H1 (cell line): ENCODE results near the gene GMPR2. TPM values are rescaled to one million over a fixed set of nuclear protein-coding genes. Genes with fewer than 3 reads are reported as not detected.

ENCODE experiments used
- CTCF ChIA-PET: fragments of 300-600 bp; sonication (Branson Sonifier 250); formaldehyde crosslinking; loops from one replicate; lab custom pipeline; 2021; ENCODE audit not compliant: partially characterized antibody; lab: Charles Lee
- POLR2A ChIA-PET: fragments of 300-600 bp; sonication (Branson Sonifier 250); formaldehyde crosslinking; loops from one replicate; lab custom pipeline; 2021; ENCODE audit warnings: inconsistent platforms; ENCODE audit not compliant: partially characterized antibody; lab: Charles Lee
- DNase-seq, 2 experiments: peaks; one replicate each; pipeline versions ENCODE4 v3.0.0 to v3.0.0-alpha.2; 2010 to 2022; ENCODE audit warnings: low spot score in 2 of 2, low read depth in 1 of 2, mixed read lengths in 1 of 2
- FAIRE-seq: peaks from 2 replicates; lab custom pipeline; 2011; peaks lifted over from hg19 to GRCh38; lab: Jason Lieb, UNC
- H2AFZ ChIP-seq: 2 replicates; pipeline ENCODE4 v1.8.1; 2012; ENCODE audit warnings: low read length, inconsistent platforms
- H2AK5ac ChIP-seq: 2 replicates; pipeline ENCODE4 v1.6.1; 2013; ENCODE audit warnings: low read depth, low read length
- H2BK120ac ChIP-seq: replicated peaks from 2 replicates; pipeline ENCODE3; 2013; ENCODE audit warnings: low read depth, low read length, inconsistent platforms
- H2BK12ac ChIP-seq: 2 replicates; pipeline ENCODE4 v1.6.1; 2013; ENCODE audit warnings: low read depth, low read length
- H2BK15ac ChIP-seq: 2 replicates; pipeline ENCODE4 v1.6.1; 2013; ENCODE audit warnings: low read length
- H2BK20ac ChIP-seq: 2 replicates; pipeline ENCODE4 v1.6.1; 2013; ENCODE audit warnings: low read length
- H2BK5ac ChIP-seq: 2 replicates; pipeline ENCODE4 v1.6.1; 2013; ENCODE audit warnings: low read depth, low read length
- H3K14ac ChIP-seq: 2 replicates; pipeline ENCODE4 v1.6.1; 2013; ENCODE audit warnings: inconsistent platforms; ENCODE audit not compliant: insufficient read length
- H3K18ac ChIP-seq: 2 replicates; pipeline ENCODE4 v1.6.1; 2013; ENCODE audit warnings: low read length; ENCODE audit errors: extremely low read depth
- H3K23ac ChIP-seq: 2 replicates; pipeline ENCODE4 v1.6.1; 2013; ENCODE audit warnings: inconsistent platforms; ENCODE audit not compliant: insufficient read length
- H3K23me2 ChIP-seq: 2 replicates; pipeline ENCODE4 v1.6.1; 2013; ENCODE audit warnings: low read depth, low read length
- H3K27ac ChIP-seq: 2 replicates; pipeline ENCODE4 v1.6.1; 2011; ENCODE audit warnings: low read depth, low read length, inconsistent platforms
- H3K27me3 ChIP-seq, 4 experiments: replicated peaks in 1 of 4; 1 replicate in 1 of 4; 2 replicates in 3 of 4; pipeline versions ENCODE4 v1.6.1 to v1.8.1; 2011 to 2013; ENCODE audit warnings: low read length in 3 of 4, mild to moderate bottlenecking in 3 of 4, inconsistent platforms in 2 of 4, mixed read lengths in 2 of 4, moderate library complexity in 1 of 4; ENCODE audit not compliant: control insufficient read depth in 3 of 4, insufficient read depth in 3 of 4; ENCODE audit errors: extremely low read depth in 1 of 4
- H3K36me3 ChIP-seq, 4 experiments: 2 replicates each; pipeline versions ENCODE4 v1.6.1 to v1.8.1; 2011 to 2013; ENCODE audit warnings: mild to moderate bottlenecking in 4 of 4, low read length in 3 of 4, moderate library complexity in 2 of 4, control low read depth in 1 of 4, inconsistent platforms in 1 of 4; ENCODE audit not compliant: insufficient read depth in 4 of 4, control insufficient read depth in 2 of 4
- H3K4ac ChIP-seq: replicated peaks from 2 replicates; pipeline ENCODE3; 2013; ENCODE audit warnings: low read length, low read depth, mixed read lengths, inconsistent platforms; ENCODE audit not compliant: insufficient read length
- H3K4me1 ChIP-seq, 4 experiments: replicated peaks in 1 of 4; 1 replicate in 1 of 4; 2 replicates in 3 of 4; pipeline versions ENCODE4 v1.6.1 to v1.8.1; 2011 to 2013; ENCODE audit warnings: low read length in 3 of 4, inconsistent platforms in 2 of 4, mixed read lengths in 1 of 4; ENCODE audit not compliant: insufficient read depth in 4 of 4, control insufficient read depth in 3 of 4
- H3K4me2 ChIP-seq, 2 experiments: 2 replicates each; pipeline versions ENCODE4 v1.6.1 to v1.8.1; 2011 to 2013; ENCODE audit warnings: low read depth in 2 of 2, low read length in 2 of 2, control low read depth in 1 of 2, inconsistent platforms in 1 of 2, mild to moderate bottlenecking in 1 of 2; ENCODE audit not compliant: insufficient read depth in 1 of 2
- H3K4me3 ChIP-seq, 4 experiments: fragments of 200-600, 300-600 bp in 1 of 4; sonication (generic), shearing (Covaris generic), sonication (Bioruptor Twin) in 1 of 4; 2 replicates each; pipeline versions ENCODE4 v1.5.1 to v1.8.1; 2011 to 2016; ENCODE audit warnings: low read length in 4 of 4, low read depth in 3 of 4, control low read depth in 2 of 4, inconsistent platforms in 2 of 4, mild to moderate bottlenecking in 2 of 4, mixed read lengths in 1 of 4, moderate library complexity in 1 of 4; ENCODE audit not compliant: insufficient read depth in 2 of 4; ENCODE audit errors: extremely low read depth in 1 of 4
- H3K56ac ChIP-seq: replicated peaks from 2 replicates; pipeline ENCODE3; 2013; ENCODE audit warnings: low read depth, mild to moderate bottlenecking, mixed read lengths, low read length, inconsistent platforms; ENCODE audit not compliant: insufficient read length
- H3K79me1 ChIP-seq: 2 replicates; pipeline ENCODE4 v1.6.1; 2013; ENCODE audit warnings: low read depth, low read length, control low read depth
- H3K79me2 ChIP-seq, 2 experiments: 2 replicates each; pipeline versions ENCODE4 v1.6.1 to v1.8.1; 2012 to 2013; ENCODE audit warnings: low read length in 2 of 2, mild to moderate bottlenecking in 2 of 2, inconsistent platforms in 1 of 2; ENCODE audit not compliant: insufficient read depth in 2 of 2, control insufficient read depth in 1 of 2
- H3K9ac ChIP-seq, 4 experiments: replicated peaks in 1 of 4; 1 replicate in 1 of 4; 2 replicates in 3 of 4; pipeline versions ENCODE4 v1.6.1 to v1.8.1; 2011 to 2013; ENCODE audit warnings: low read depth in 3 of 4, low read length in 3 of 4, control low read depth in 2 of 4, mild to moderate bottlenecking in 2 of 4, moderate library complexity in 2 of 4, inconsistent platforms in 1 of 4; ENCODE audit errors: extremely low read depth in 1 of 4
- H3K9me3 ChIP-seq, 2 experiments: 2 replicates each; pipeline versions ENCODE4 v1.6.1 to v1.8.1; 2012 to 2013; ENCODE audit warnings: mild to moderate bottlenecking in 2 of 2, moderate library complexity in 2 of 2, control low read depth in 1 of 2, inconsistent platforms in 1 of 2, low read depth in 1 of 2, low read length in 1 of 2, mixed read lengths in 1 of 2; ENCODE audit not compliant: insufficient read depth in 2 of 2
- H4K20me1 ChIP-seq, 2 experiments: replicated peaks in 1 of 2; 2 replicates each; pipeline versions ENCODE3 to v1.8.1; 2011 to 2013; ENCODE audit warnings: inconsistent platforms in 2 of 2, low read length in 2 of 2, mild to moderate bottlenecking in 1 of 2; ENCODE audit not compliant: insufficient read depth in 2 of 2, control insufficient read depth in 1 of 2
- H4K5ac ChIP-seq: 2 replicates; pipeline ENCODE4 v1.6.1; 2013; ENCODE audit warnings: low read length, low read depth, mixed read lengths, inconsistent platforms; ENCODE audit not compliant: insufficient read length
- H4K8ac ChIP-seq: 2 replicates; pipeline ENCODE4 v1.8.0; 2013; ENCODE audit warnings: mild to moderate bottlenecking, moderate library complexity, low read length, inconsistent platforms; ENCODE audit not compliant: insufficient read depth; ENCODE audit errors: extremely low read depth
- H4K91ac ChIP-seq: replicated peaks from 2 replicates; pipeline ENCODE3; 2013; ENCODE audit warnings: low read length, mixed read lengths, inconsistent platforms; ENCODE audit not compliant: insufficient read length
- CBX8 ChIP-seq: fragments of 300-800, 300-1000 bp; sonication (generic); IDR thresholded peaks from 2 replicates; pipeline ENCODE4 v1.7.1; 2016; ENCODE audit warnings: low read depth, low read length, borderline replicate concordance
- POLR2A ChIP-seq, 2 experiments: IDR thresholded peaks; 1 replicate in 1 of 2; 2 replicates in 1 of 2; pipeline ENCODE4 v1.6.1; 2011; ENCODE audit warnings: low read depth in 2 of 2, low read length in 2 of 2, mild to moderate bottlenecking in 2 of 2; ENCODE audit errors: control extremely low read depth in 1 of 2
- WGBS, 2 experiments: shearing (Covaris generic) in 1 of 2; methylation state at CpG; one replicate each; pipeline versions ENCODE4 v1.1.6 to v1.1.7; 2013 to 2015; ENCODE audit warnings: low lambda C conversion rate in 2 of 2, mixed read lengths in 2 of 2, inconsistent platforms in 1 of 2, low coverage in 1 of 2, missing lambda C conversion rate in 1 of 2; ENCODE audit not compliant: insufficient replicate concordance in 2 of 2, insufficient coverage in 1 of 2, insufficient read length in 1 of 2; ENCODE audit errors: extremely low coverage in 1 of 2, missing lambda C conversion rate in 1 of 2; 5-methylcytosine and 5-hydroxymethylcytosine counted together
- polyA plus RNA-seq, 7 experiments: library from polyadenylated mRNA; depleted of rRNA in 3 of 7; stranded (reverse) in 5 of 7; unstranded in 2 of 7; fragments of >200 nt in 5 of 7; fragments of 200-250 nt in 2 of 7; gene quantifications; 1 replicate in 5 of 7; 2 replicates in 1 of 7; 4 replicates in 1 of 7; pipeline versions ENCODE4 v1.2.1 to v1.2.3, GENCODE V29; 2011 to 2013; ENCODE audit warnings: missing spikeins in 2 of 7, mixed read lengths in 2 of 7
- total RNA-seq: library from RNA; stranded (reverse); fragmentation: NEBNext Ultra II Directional; extraction: Animal tissue kit (Norgen Biotek cat#: 25700); gene quantifications from 2 replicates; pipeline ENCODE4 v1.2.1, GENCODE V29; 2021

Gene GMPR2
- total and polyA plus RNA-seq, 2 of the 8 experiments (the other 6 are each of a cell fraction or from before 2014, with no cell fraction given), result 61.6 to 85.3 TPM

- Histone ChIP-seq H3K23ac (no peak overlapping the region), H2AFZ (no peak overlapping the region), H4K91ac (no peak overlapping the region), H4K8ac (no peak overlapping the region), H2BK15ac (no peak overlapping the region), H3K4me1 (peaks cover 0 to 5% (median 2%) of the 10 kb centered on the region in 4 experiments; a peak in 4 of 7 replicates), H2BK5ac (no peak overlapping the region), H3K9me3 (no peaks in the 10 kb centered on the region), H3K27me3 (no peaks in the 10 kb centered on the region; a peak in 1 of 7 replicates), H2BK20ac (no peak overlapping the region), H3K18ac (no peak overlapping the region), H3K9ac (no peak overlapping the region; a peak in 1 of 7 replicates), H2BK120ac (no peak overlapping the region), H3K14ac (no peak overlapping the region), H3K79me2 (no peaks in the 10 kb centered on the region; a peak in 2 of 4 replicates), H3K4me3 (no peak overlapping the region), H3K4me2 (no peak overlapping the region; a peak in 1 of 4 replicates), H3K56ac (no peak overlapping the region), H3K4ac (no peak overlapping the region), H2BK12ac (no peak overlapping the region), H3K23me2 (peaks cover 8% of the 10 kb centered on the region; the same call in 1 of the 2 replicates), H3K27ac (no peak overlapping the region), H3K36me3 (peaks cover 19 to 54% (median 46%) of the 10 kb centered on the region in 4 experiments), H3K79me1 (no peaks in the 10 kb centered on the region; the same call in 1 of the 2 replicates), H4K20me1 (peaks cover 3 to 14% of the 10 kb centered on the region in 2 experiments), H4K5ac (no peak overlapping the region), H2AK5ac (no peak overlapping the region)
- no peak for FAIRE-seq
- POLR2A ChIA-PET, result interaction anchor here (1.0 to 5.1 kb wide), 12 partner anchors 9 to 70 kb away, joined by 3 to 50 read pairs (median 8); partner anchors contain the start of genes CIDEB, DHRS1, LTB4R and LTB4R2
- CTCF ChIA-PET, result interaction anchor here (1.0 to 9.4 kb wide), 7 partner anchors 12 to 681 kb away, joined by 3 to 163 read pairs (median 17); partner anchors contain the start of genes CIDEB, DHRS1, MDP1 and NOP9
- TF ChIP-seq CBX8 (no peak), POLR2A (IDR thresholded peaks at IDR 0.05; ENCODE audit: control extremely low read depth in 1 of 2, low read depth in 2 of 2, low read length in 2 of 2) (0 out of 3 replicates have a peak, but pooled peaks of 1 of the 2 experiments have one; percentile 10)
- WGBS, 2 experiments, result 91% methylated on average over 9 of the region's 9 CpGs; no CpG with 5 or more reads in 1 of the 2 experiments
- no peak for DNase-seq
These were observed 7.6 kb downstream of the GMPR2 start for GRCh38 chr14:24240110-24240918.
